Thymus (tissue), 11 donors: ENCODE data around the gene EBP. TPM values are rescaled to one million over a fixed set of nuclear protein-coding genes. Genes with fewer than 3 reads are reported as not detected.
A peak's percentile ranks its signal among the peaks of the same experiment; 100 is the strongest.

Experiments used
- DNase-seq, 9 donors: peaks; one replicate each; pipeline ENCODE4 v3.0.0-alpha.2; 2013; ENCODE audit warnings: low spot score in 9 of 9, low read depth in 6 of 9, missing footprints in 1 of 9
- H3K27ac ChIP-seq, 2 donors: one replicate each; pipeline ENCODE4 v1.5.1; 2013; ENCODE audit warnings: control low read depth in 1 of 2, low read depth in 1 of 2, low read length in 1 of 2, mild to moderate bottlenecking in 1 of 2, moderate library complexity in 1 of 2
- H3K27me3 ChIP-seq, 2 donors: one replicate each; pipeline ENCODE4 v1.5.1; 2013; ENCODE audit warnings: low read length in 1 of 2; ENCODE audit not compliant: control insufficient read depth in 2 of 2, insufficient read depth in 1 of 2
- H3K36me3 ChIP-seq, 2 donors: one replicate each; pipeline ENCODE4 v1.5.1; 2013; ENCODE audit warnings: low read length in 1 of 2, mild to moderate bottlenecking in 1 of 2, moderate library complexity in 1 of 2; ENCODE audit not compliant: control insufficient read depth in 2 of 2, insufficient read depth in 2 of 2
- H3K4me1 ChIP-seq, 2 donors: one replicate each; pipeline ENCODE4 v1.5.1; 2013; ENCODE audit warnings: low read length in 2 of 2; ENCODE audit not compliant: control insufficient read depth in 2 of 2, insufficient read depth in 2 of 2
- H3K4me3 ChIP-seq, 2 donors: one replicate each; pipeline ENCODE4 v1.5.1; 2013; ENCODE audit warnings: low read length in 2 of 2, control low read depth in 1 of 2, mild to moderate bottlenecking in 1 of 2
- H3K9me3 ChIP-seq, 2 donors: one replicate each; pipeline ENCODE4 v1.5.1; 2013; ENCODE audit warnings: low read length in 1 of 2, mild to moderate bottlenecking in 1 of 2; ENCODE audit not compliant: control insufficient read depth in 2 of 2, insufficient read depth in 1 of 2
- WGBS: extraction: QIAGEN DNeasy Blood & Tissue Kit; methylation state at CpG from one replicate; pipeline ENCODE4 v1.1.7; 2013; 5-methylcytosine and 5-hydroxymethylcytosine counted together
- polyA plus RNA-seq: library from polyadenylated mRNA; stranded (reverse); fragments of 200-250 nt; gene quantifications from one replicate; pipeline ENCODE4 v1.2.3, GENCODE V29; 2013
- total RNA-seq: library from RNA; stranded (reverse); fragments of 120-200 nt; gene quantifications from one replicate; pipeline ENCODE4 v1.2.4, GENCODE V29; 2013
- donor health status: healthy.

EBP gene
- total and polyA plus RNA-seq, 2 donors = 39.9 to 55.6 TPM

DNA sequence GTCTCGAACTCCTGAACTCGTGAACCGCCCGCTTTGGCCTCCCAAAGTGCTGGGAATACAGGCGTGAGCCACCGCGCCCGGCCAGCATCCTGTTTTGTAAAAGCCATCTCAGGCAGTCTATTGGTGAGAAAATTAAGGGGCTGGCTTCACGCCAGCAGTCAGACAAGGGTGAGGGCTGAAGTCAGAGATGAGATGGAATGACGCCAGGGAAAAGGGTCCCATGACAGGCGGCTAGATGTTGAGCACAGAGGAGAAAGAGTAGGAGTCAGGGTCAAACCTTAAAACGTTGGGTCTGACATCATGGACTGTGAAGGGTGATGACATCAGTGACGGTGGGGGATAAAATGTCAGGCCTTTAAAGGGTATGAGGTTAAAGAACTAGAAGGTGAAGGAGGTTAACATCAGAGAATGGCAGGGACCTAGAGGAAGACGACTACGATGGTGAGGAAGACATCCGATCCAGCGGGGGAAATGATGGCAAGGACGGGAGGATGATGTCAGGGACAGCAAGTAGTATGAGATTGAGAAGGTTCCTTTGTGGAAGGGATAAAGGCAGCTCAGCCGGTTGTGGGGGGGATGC is 52.2 kb downstream of the EBP start:
- peak overlapping the region; percentile 93 to 100 for H3K27ac ChIP-seq
- H3K27me3 ChIP-seq = no peaks in the 10 kb centered on the region
- DNase-seq = peak in 1 of 9 donors; percentile 4
- no peaks in the 10 kb centered on the region for H3K9me3 ChIP-seq
- H3K36me3 ChIP-seq = peaks cover 22 to 32% of the 10 kb centered on the region in 2 donors
- peaks cover 13% of the 10 kb centered on the region in 2 donors for H3K4me1 ChIP-seq
- peak overlapping the region; percentile 63 to 78 for H3K4me3 ChIP-seq
- WGBS = 49% methylated on average over 19 of the region's 19 CpGs

DNA sequence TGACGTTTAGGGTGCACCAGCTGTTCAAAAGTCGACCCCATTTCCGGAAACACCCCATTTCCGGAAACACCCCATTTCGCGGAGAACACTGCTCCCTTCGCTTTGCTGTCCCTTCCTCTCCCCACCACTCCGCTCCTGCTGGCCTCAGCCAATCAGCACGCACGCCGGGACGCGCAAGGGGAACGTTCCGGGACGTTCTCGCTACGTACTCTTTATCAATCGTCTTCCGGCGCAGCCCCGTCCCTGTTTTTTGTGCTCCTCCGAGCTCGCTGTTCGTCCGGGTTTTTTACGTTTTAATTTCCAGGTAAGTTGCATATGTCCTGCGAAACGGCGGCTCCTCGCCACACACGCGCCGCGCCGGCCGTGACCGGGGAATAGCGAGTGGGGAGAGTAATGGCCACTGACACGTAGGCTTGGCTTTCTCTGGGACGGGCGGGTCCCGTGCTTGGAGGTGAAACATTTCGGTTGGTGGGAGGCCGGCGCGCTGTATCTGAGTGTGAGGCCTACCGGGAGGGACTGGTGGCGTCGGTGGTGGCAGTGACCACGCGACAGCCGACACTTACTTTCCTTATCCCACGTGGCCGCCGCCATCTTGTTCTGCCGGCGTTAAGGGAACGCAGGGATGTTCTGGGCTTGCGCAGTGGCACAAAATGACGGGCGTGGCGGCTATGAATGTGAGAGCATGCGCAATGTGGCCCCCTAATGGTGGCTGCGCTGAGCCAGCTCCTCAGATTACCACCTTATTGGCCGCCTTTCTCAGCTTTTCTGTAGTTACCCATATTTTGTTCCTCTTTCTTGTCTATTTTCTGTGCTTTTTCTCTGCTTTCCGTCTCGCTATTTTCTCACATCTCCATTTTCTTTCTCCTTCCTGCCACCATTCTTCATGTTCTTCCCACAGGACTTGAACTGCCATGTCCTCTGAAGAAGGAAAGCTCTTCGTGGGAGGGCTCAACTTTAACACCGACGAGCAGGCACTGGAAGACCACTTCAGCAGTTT is 53.0 kb downstream of the EBP start, which contains the start of gene RBM3:
Gene RBM3, plus strand, starts transcription at position 215 of the 997 bp plus-strand sequence. Its CDS starts 697 bp downstream, at position 912.
- under 1% methylated on average over 71 of the region's 71 CpGs for WGBS
- Histone ChIP-seq H3K27ac (peak within 1 kb of the TSS; percentile 93 to 100), H3K36me3 (peaks cover 26 to 40% of the 10 kb centered on the region in 2 donors), H3K4me1 (peaks cover 13% of the 10 kb centered on the region in 2 donors), H3K27me3 (no peaks in the 10 kb centered on the region), H3K4me3 (peak within 1 kb of the TSS; percentile 63 to 78), H3K9me3 (no peaks in the 10 kb centered on the region)
- peak; percentile 72 to 95 (median 87) for DNase-seq

- H3K27ac ChIP-seq = peak overlapping the region in 1 of 2 donors; percentile 18
- H3K36me3 ChIP-seq = peaks cover 26 to 40% of the 10 kb centered on the region in 2 donors
- H3K27me3 ChIP-seq = no peaks in the 10 kb centered on the region
- peak overlapping the region; percentile 63 to 78 for H3K4me3 ChIP-seq
- DNase-seq = no peak
- peaks cover 13% of the 10 kb centered on the region in 2 donors for H3K4me1 ChIP-seq
- 96% methylated on average over 13 of the region's 13 CpGs for WGBS
- no peaks in the 10 kb centered on the region for H3K9me3 ChIP-seq
Observed at GRCh38 chrX:48575642-48576041, 54.0 kb downstream of the EBP start.

- no peaks in the 10 kb centered on the region for H3K27me3 ChIP-seq
- no peak for DNase-seq
- H3K27ac ChIP-seq = no peak overlapping the region
- H3K36me3 ChIP-seq = peaks cover 26 to 40% of the 10 kb centered on the region in 2 donors
- 92% methylated on average over 6 of the region's 6 CpGs for WGBS
- H3K4me1 ChIP-seq = peaks cover 13% of the 10 kb centered on the region in 2 donors
- no peaks in the 10 kb centered on the region for H3K9me3 ChIP-seq
- H3K4me3 ChIP-seq = no peak overlapping the region
Observed at GRCh38 chrX:48576108-48576507, 54.5 kb downstream of the EBP start.

Other genes starting within 250 kb of the EBP start
- gene SSX3, start 165.1 kb upstream of the EBP start, total RNA-seq = not detected
- not detected for gene SSX3, start 165.1 kb upstream of the EBP start, polyA plus RNA-seq
- not detected for gene SSX4, start 138.3 kb upstream of the EBP start, total RNA-seq
- 0.02 TPM for gene SSX4, start 138.3 kb upstream of the EBP start, polyA plus RNA-seq
- gene SSX4B, start 109.8 kb upstream of the EBP start, total RNA-seq = not detected
- gene SSX4B, start 109.8 kb upstream of the EBP start, polyA plus RNA-seq = not detected
- 8.7 TPM for gene SLC38A5, start 51.5 kb upstream of the EBP start, total RNA-seq
- gene SLC38A5, start 51.5 kb upstream of the EBP start, polyA plus RNA-seq = 19.6 TPM
- gene FTSJ1, start 45.6 kb upstream of the EBP start, total RNA-seq = 34.2 TPM
- 54.3 TPM for gene FTSJ1, start 45.6 kb upstream of the EBP start, polyA plus RNA-seq
- gene PORCN, start 12.8 kb upstream of the EBP start, total RNA-seq = 3.4 TPM
- 6.1 TPM for gene PORCN, start 12.8 kb upstream of the EBP start, polyA plus RNA-seq
- gene TBC1D25, start 17.9 kb downstream of the EBP start, total RNA-seq = 3.4 TPM
- gene TBC1D25, start 17.9 kb downstream of the EBP start, polyA plus RNA-seq = 8.7 TPM
- gene RBM3, start 52.7 kb downstream of the EBP start, total RNA-seq = 192 TPM
- gene RBM3, start 52.7 kb downstream of the EBP start, polyA plus RNA-seq = 213 TPM
- gene WDR13, start 75.7 kb downstream of the EBP start, total RNA-seq = 41.9 TPM
- gene WDR13, start 75.7 kb downstream of the EBP start, polyA plus RNA-seq = 153 TPM
- gene WAS, start 162.0 kb downstream of the EBP start, total RNA-seq = 34.7 TPM
- 40.1 TPM for gene WAS, start 162.0 kb downstream of the EBP start, polyA plus RNA-seq
- gene SUV39H1, start 174.9 kb downstream of the EBP start, total RNA-seq = 7.6 TPM
- gene SUV39H1, start 174.9 kb downstream of the EBP start, polyA plus RNA-seq = 5.0 TPM
- gene GLOD5, start 239.9 kb downstream of the EBP start, total RNA-seq = not detected
- 0.07 TPM for gene GLOD5, start 239.9 kb downstream of the EBP start, polyA plus RNA-seq